PC-3 (cell line): ENCODE data around the gene ERO1B.

Experiments used
- CTCF ChIP-seq: fragments of 300-600 bp; sonication (generic); conservative IDR thresholded peaks from 2 replicates; pipeline ENCODE4 v1.5.1; 2017; ENCODE audit warnings: antibody characterized with exemption, low read depth, mild to moderate bottlenecking, low read length
- EZH2 ChIP-seq: fragments of 300-600 bp; sonication (generic); IDR thresholded peaks from one replicate; pipeline ENCODE4 v1.6.1; 2017; ENCODE audit warnings: antibody characterized with exemption, mild to moderate bottlenecking, low read length; ENCODE audit not compliant: unreplicated experiment
- EZH2phosphoT487 ChIP-seq: fragments of 300-600 bp; sonication (generic); IDR thresholded peaks from 2 replicates; pipeline ENCODE4 v1.6.1; 2018; ENCODE audit warnings: mild to moderate bottlenecking, antibody characterized with exemption, low read length, borderline replicate concordance

- no peak for TF ChIP-seq CTCF
- TF ChIP-seq EZH2phosphoT487: no peak
- TF ChIP-seq EZH2: no peak
Measured at GRCh38 chr1:236287356-236287755, 5.6 kb upstream of the ERO1B start.
